CD14-positive monocyte (primary cell): ENCODE data around the gene XYLT1. TPM values are rescaled to one million over a fixed set of nuclear protein-coding genes. Genes with fewer than 3 reads are reported as not detected.

Source experiments
- DNase-seq, 3 donors: peaks; one replicate each; pipeline ENCODE4 v3.0.0-alpha.2; 2011 to 2022
- H2AFZ ChIP-seq: 2 replicates; pipeline ENCODE4 v1.6.0; 2012; ENCODE audit warnings: mild to moderate bottlenecking, low read depth, low read length, inconsistent platforms; ENCODE audit not compliant: insufficient read depth, poor library complexity, severe bottlenecking
- H3K27ac ChIP-seq, 2 donors: 1 replicate in 1 of 2; 2 replicates in 1 of 2; pipeline ENCODE4 v1.5.1; 2012 to 2013; ENCODE audit warnings: low read length in 2 of 2, control low read depth in 1 of 2, inconsistent platforms in 1 of 2, low read depth in 1 of 2, mild to moderate bottlenecking in 1 of 2
- H3K27me3 ChIP-seq, 2 donors: one replicate each; pipeline versions ENCODE4 v1.6.0 to v1.6.1; 2011 to 2013; ENCODE audit warnings: low read length in 2 of 2; ENCODE audit not compliant: control insufficient read depth in 2 of 2, insufficient read depth in 2 of 2
- H3K36me3 ChIP-seq, 2 donors: replicated peaks in 1 of 2; 1 replicate in 1 of 2; 2 replicates in 1 of 2; pipeline versions ENCODE4 v1.5.1 to v1.6.1; 2012 to 2013; ENCODE audit warnings: low read length in 2 of 2, control low read depth in 1 of 2, inconsistent platforms in 1 of 2, mild to moderate bottlenecking in 1 of 2; ENCODE audit not compliant: insufficient read depth in 2 of 2, control insufficient read depth in 1 of 2
- H3K4me1 ChIP-seq, 2 donors: 1 replicate in 1 of 2; 2 replicates in 1 of 2; pipeline versions ENCODE4 v1.5.1 to v1.6.1; 2012 to 2013; ENCODE audit warnings: low read length in 2 of 2, control low read depth in 1 of 2, inconsistent platforms in 1 of 2, mild to moderate bottlenecking in 1 of 2, moderate library complexity in 1 of 2; ENCODE audit not compliant: insufficient read depth in 2 of 2, control insufficient read depth in 1 of 2
- H3K4me2 ChIP-seq: replicated peaks from 2 replicates; pipeline ENCODE3; 2012; ENCODE audit warnings: low read length, moderate library complexity, mild to moderate bottlenecking; ENCODE audit not compliant: poor library complexity, severe bottlenecking; ENCODE audit errors: extremely low read depth
- H3K4me3 ChIP-seq, 3 experiments: fragments of 200-600 bp in 1 of 3; sonication (generic) in 1 of 3; replicated peaks in 1 of 3; 1 replicate in 2 of 3; 2 replicates in 1 of 3; pipeline ENCODE4 v1.5.1; 2011 to 2013; ENCODE audit warnings: low read length in 3 of 3, mild to moderate bottlenecking in 3 of 3, control low read depth in 2 of 3, low read depth in 2 of 3, inconsistent platforms in 1 of 3, moderate library complexity in 1 of 3
- H3K79me2 ChIP-seq: 2 replicates; pipeline ENCODE4 v1.6.0; 2012; ENCODE audit warnings: mild to moderate bottlenecking, control low read depth, inconsistent platforms, low read length, moderate library complexity; ENCODE audit not compliant: insufficient read depth
- H3K9ac ChIP-seq: 2 replicates; pipeline ENCODE4 v1.6.0; 2017; ENCODE audit warnings: low read length, mild to moderate bottlenecking; ENCODE audit not compliant: insufficient read depth, poor library complexity, severe bottlenecking
- H3K9me3 ChIP-seq, 2 donors: replicated peaks in 1 of 2; 1 replicate in 1 of 2; 2 replicates in 1 of 2; pipeline versions ENCODE4 v1.5.1 to v1.6.1; 2012 to 2013; ENCODE audit warnings: low read length in 2 of 2, control low read depth in 1 of 2; ENCODE audit not compliant: control insufficient read depth in 1 of 2, insufficient read depth in 1 of 2
- H4K20me1 ChIP-seq: 2 replicates; pipeline ENCODE4 v1.6.0; 2012; ENCODE audit warnings: mild to moderate bottlenecking, low read length, control low read depth, moderate library complexity; ENCODE audit not compliant: insufficient read depth
- H3K27ac Mint-ChIP-seq, 7 donors: one replicate each; pipeline ENCODE4 v1.8.0; 2020; ENCODE audit warnings: mild to moderate bottlenecking in 7 of 7, mixed read lengths in 7 of 7, moderate library complexity in 6 of 7, inconsistent platforms in 2 of 7
- H3K27me3 Mint-ChIP-seq, 3 donors: one replicate each; pipeline ENCODE4 v1.8.0; 2021 to 2022; ENCODE audit warnings: low read depth in 3 of 3, mild to moderate bottlenecking in 3 of 3, mixed read lengths in 3 of 3, moderate library complexity in 3 of 3, inconsistent platforms in 1 of 3
- H3K36me3 Mint-ChIP-seq, 2 donors: one replicate each; pipeline ENCODE4 v1.8.0; 2020; ENCODE audit warnings: mixed read lengths in 2 of 2, inconsistent platforms in 1 of 2, mild to moderate bottlenecking in 1 of 2
- H3K4me1 Mint-ChIP-seq: one replicate; pipeline ENCODE4 v1.8.0; 2020; ENCODE audit warnings: mild to moderate bottlenecking, mixed read lengths
- H3K4me3 Mint-ChIP-seq, 2 donors: one replicate each; pipeline ENCODE4 v1.8.0; 2020; ENCODE audit warnings: mild to moderate bottlenecking in 2 of 2, mixed read lengths in 2 of 2, moderate library complexity in 1 of 2
- H3K9me3 Mint-ChIP-seq, 7 donors: one replicate each; pipeline ENCODE4 v1.8.0; 2020 to 2022; ENCODE audit warnings: mixed read lengths in 7 of 7, mild to moderate bottlenecking in 6 of 7, moderate library complexity in 6 of 7, inconsistent platforms in 2 of 7
- WGBS: methylation state at CpG from one replicate; pipeline ENCODE4 v1.1.5; 2013; ENCODE audit warnings: missing lambda C conversion rate; ENCODE audit not compliant: insufficient coverage; 5-methylcytosine and 5-hydroxymethylcytosine counted together
- intact Hi-C, 2 donors: fragments of 100-400 bp; cut with micrococcal nuclease; formaldehyde crosslinking; loops; one replicate each; pipeline versions ENCODE4 v1.15.0 to v1.15.1; 2023
- polyA plus RNA-seq, 3 donors: library from polyadenylated mRNA; depleted of rRNA in 1 of 3; unstranded in 2 of 3; stranded (reverse) in 1 of 3; fragments of 300-500 nt in 2 of 3; fragments of >200 nt in 1 of 3; fragmentation: Illumina TruSeq in 2 of 3; gene quantifications; 1 replicate in 2 of 3; 2 replicates in 1 of 3; pipeline ENCODE4 v1.2.3, GENCODE V29; 2012 to 2021
- TF ChIP-seq, protein P1 (sequence below): fragments of 200-600 bp; IDR thresholded peaks from one replicate; pipeline ENCODE4 v1.8.0; 2022; ENCODE audit warnings: antibody characterized with exemption, mild to moderate bottlenecking

XYLT1 gene
- polyA plus RNA-seq, 3 donors: 0.51 to 9.4 (median 1.6) TPM

DNA sequence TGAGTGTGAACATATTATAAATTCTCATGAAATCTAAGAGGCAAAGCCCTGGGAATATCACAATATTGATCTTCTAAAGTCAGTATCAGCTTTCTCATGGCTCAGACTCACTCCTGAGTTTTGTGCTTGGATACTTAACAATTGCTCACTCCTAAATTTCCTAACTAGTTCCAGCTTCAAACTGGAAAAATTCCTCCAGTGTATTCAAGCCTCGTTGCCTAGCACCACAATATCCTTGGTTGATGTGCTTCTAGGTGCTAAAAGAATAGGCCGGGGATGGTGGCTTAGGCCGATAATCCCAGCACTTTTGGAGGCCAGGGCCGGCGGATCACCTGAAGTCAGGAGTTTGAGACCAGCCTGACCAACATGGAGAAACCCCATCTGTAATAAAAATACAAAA is 62.5 kb downstream of the XYLT1 start:
- Histone ChIP-seq H3K27me3 (no peaks in the 10 kb centered on the region), H3K27ac (peak overlapping the region; percentile 1 to 72), H3K9me3 (no peaks in the 10 kb centered on the region), H3K4me1 (peaks cover 27 to 30% of the 10 kb centered on the region in 2 donors), H2AFZ (no peak overlapping the region), H3K36me3 (peaks cover 0 to 3% of the 10 kb centered on the region in 2 donors), H3K4me2 (no peak overlapping the region), H3K4me3 (no peak overlapping the region), H3K9ac (no peak overlapping the region), H3K79me2 (peaks cover 61% of the 10 kb centered on the region), H4K20me1 (no peaks in the 10 kb centered on the region)
- DNase-seq: no peak
- Mint-ChIP-seq H3K4me3 (no peak overlapping the region), H3K36me3 (peaks cover 11 to 21% of the 10 kb centered on the region in 2 donors), H3K9me3 (peaks cover 0 to 3% (median 0%) of the 10 kb centered on the region in 7 donors), H3K27me3 (peaks cover 0 to 2% (median 0%) of the 10 kb centered on the region in 3 donors), H3K4me1 (peaks cover 36% of the 10 kb centered on the region), H3K27ac (peak overlapping the region in 3 of 7 donors; percentile 24 to 76 (median 37))
- WGBS: 100% methylated on average over 4 of the region's 5 CpGs
- TF ChIP-seq, protein P1, sequence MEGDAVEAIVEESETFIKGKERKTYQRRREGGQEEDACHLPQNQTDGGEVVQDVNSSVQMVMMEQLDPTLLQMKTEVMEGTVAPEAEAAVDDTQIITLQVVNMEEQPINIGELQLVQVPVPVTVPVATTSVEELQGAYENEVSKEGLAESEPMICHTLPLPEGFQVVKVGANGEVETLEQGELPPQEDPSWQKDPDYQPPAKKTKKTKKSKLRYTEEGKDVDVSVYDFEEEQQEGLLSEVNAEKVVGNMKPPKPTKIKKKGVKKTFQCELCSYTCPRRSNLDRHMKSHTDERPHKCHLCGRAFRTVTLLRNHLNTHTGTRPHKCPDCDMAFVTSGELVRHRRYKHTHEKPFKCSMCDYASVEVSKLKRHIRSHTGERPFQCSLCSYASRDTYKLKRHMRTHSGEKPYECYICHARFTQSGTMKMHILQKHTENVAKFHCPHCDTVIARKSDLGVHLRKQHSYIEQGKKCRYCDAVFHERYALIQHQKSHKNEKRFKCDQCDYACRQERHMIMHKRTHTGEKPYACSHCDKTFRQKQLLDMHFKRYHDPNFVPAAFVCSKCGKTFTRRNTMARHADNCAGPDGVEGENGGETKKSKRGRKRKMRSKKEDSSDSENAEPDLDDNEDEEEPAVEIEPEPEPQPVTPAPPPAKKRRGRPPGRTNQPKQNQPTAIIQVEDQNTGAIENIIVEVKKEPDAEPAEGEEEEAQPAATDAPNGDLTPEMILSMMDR: no peak
- intact Hi-C loops: no loop called here

- intact Hi-C loops: no loop called here
- no peaks in the 10 kb centered on the region for H3K9me3 ChIP-seq
- peaks cover 0 to 3% of the 10 kb centered on the region in 2 donors for H3K36me3 ChIP-seq
- H3K9ac ChIP-seq: no peak overlapping the region
- TF ChIP-seq, protein P1: no peak
- H3K4me2 ChIP-seq: no peak overlapping the region
- Mint-ChIP-seq H3K36me3 (peaks cover 11 to 18% of the 10 kb centered on the region in 2 donors), H3K27me3 (peaks cover 0 to 2% (median 0%) of the 10 kb centered on the region in 3 donors), H3K9me3 (peaks cover 0 to 2% (median 0%) of the 10 kb centered on the region in 7 donors), H3K4me3 (no peak overlapping the region), H3K4me1 (peaks cover 36% of the 10 kb centered on the region), H3K27ac (peak overlapping the region in 2 of 7 donors; percentile 33 to 48)
- no peaks in the 10 kb centered on the region for H3K27me3 ChIP-seq
- DNase-seq: no peak
- peaks cover 27 to 30% of the 10 kb centered on the region in 2 donors for H3K4me1 ChIP-seq
- no peak overlapping the region for H2AFZ ChIP-seq
- H3K27ac ChIP-seq: no peak overlapping the region
- H3K79me2 ChIP-seq: peaks cover 51% of the 10 kb centered on the region
- no peaks in the 10 kb centered on the region for H4K20me1 ChIP-seq
- H3K4me3 ChIP-seq: no peak overlapping the region
- no CpG with 5 or more reads among the region's 3 CpGs for WGBS
These were observed 63.4 kb downstream of the XYLT1 start for GRCh38 chr16:17407321-17407720.
